GM21723 (cell line): Measurements from ENCODE around the gene HCN2.

Source experiments
- ATAC-seq: cut with Tn5 transposase; IDR thresholded peaks from one replicate; pipeline ENCODE4 v1.9.1; 2021; ENCODE audit warnings: mild to moderate bottlenecking, moderate library complexity; ENCODE audit not compliant: unreplicated experiment

Gene HCN2

DNA sequence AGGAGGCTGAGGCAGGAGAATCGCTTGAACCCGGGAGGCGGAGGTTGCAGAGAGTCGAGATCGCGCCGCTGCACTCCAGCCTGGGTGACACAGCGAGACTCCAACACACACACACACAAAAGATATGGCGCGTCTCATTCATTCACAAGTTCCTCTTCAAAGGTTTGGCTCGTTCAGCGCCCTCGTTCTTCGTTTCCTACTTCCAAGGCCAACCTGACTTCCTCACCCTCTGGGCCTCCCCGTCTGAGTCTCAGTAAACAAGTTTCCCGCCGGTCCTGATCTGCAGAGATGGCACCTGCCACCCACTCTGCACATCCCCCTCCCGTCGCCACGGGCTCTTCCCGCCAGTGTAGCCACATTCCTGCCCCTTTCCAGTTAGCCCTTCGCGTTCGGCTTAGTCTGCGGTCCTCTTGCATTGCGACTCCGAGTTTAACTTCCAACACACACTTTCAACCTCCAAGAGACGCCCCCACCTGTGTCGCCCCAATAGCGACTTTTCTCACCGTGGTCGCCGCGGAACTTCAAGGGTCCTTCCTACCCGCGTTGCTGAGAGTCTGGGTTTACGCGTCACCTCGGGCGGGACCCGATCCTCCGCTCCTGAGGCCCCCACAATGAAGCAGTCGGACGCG, 18.6 kb upstream of the HCN2 start:
- ATAC-seq: no peak

DNA sequence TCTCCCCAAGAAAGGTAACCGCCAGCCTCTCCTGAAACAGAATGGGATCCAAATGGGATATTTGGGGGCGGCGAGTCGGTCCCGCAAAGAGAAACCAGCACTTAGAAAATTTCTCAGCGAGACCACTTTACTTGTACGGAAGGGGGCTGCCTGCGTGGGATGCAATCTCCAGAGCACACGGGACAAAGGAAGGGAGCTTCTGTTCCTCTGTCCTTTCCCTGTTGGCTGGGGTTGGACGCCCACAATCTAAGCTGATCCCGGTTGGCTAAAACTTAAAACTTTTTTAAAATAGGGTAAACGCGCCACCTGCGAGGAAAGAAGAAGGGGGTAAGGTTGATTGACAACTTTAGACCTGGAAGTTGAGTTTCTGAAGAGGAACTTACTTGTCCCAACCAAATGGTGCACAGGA, 18.1 kb upstream of the HCN2 start:
- ATAC-seq: no peak

DNA sequence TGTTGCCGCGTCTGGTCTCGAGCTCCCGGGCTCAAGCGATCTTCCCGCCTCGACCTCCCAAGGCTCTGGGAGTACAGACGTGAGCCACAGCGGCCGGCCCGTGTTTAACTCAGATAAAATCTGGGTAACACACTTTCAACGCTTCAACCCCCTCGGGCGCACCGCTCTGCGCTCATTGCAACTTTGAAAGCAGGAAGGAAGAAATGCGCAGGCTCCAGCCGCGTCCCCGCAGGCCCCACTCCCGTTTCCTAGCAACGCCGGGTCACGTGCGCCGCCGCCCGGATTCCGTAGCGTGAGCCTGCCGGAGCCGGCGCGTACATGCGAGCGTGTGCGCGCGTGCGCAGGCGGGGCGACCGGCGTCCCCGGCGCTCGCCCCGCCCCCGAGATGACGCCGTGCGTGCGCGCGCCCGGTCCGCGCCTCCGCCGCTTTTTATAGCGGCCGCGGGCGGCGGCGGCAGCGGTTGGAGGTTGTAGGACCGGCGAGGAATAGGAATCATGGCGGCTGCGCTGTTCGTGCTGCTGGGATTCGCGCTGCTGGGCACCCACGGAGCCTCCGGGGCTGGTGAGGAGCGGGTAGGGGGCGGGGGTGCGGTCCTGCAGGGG, 17.4 kb upstream of the HCN2 start, which contains the start of gene BSG:
TSS of gene BSG (plus strand) at position 457 of the 603 bp plus-strand sequence. CDS start at position 496, 39 bp downstream.
- peak; percentile 63 for ATAC-seq

DNA sequence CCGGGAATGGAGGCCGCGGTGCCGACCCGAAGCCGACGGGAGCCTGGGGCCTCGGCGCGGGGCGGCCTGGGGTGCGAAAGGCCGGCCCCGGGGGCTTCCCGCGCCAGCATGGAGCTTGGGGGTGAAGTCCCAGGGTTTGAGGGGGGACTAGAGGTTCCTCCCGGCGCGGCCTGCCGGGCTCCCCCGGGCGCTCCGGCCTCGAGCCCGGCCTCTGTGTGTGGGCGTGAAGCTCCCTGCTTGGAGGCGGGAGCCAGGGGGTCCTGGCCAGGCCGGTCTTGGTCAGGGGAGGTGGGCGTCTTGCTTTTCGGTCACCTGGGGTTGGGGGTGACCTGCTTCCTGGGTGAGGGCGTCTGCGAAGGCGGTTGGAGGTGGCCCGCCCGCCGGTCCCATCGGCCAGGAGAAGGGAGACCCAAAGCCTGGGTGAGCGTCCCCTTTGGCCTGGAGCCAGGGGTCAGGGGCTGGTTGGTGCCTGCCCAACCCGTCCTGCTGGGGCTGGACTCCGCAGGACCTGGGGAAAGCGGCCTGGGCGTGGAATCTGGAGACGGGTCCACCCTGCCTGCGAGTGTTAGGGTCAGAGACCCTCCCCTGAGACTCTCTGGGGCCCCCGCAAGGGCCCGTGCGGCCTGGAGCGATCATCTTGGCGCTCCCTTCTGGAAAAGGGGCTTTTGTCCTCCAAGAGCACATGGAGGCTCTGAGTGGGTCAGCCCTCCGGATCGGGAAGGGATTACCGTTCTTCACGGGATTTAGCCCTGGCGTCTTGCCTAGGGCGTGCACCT, 16.8 kb upstream of the HCN2 start:
- ATAC-seq: peak; percentile 21

DNA sequence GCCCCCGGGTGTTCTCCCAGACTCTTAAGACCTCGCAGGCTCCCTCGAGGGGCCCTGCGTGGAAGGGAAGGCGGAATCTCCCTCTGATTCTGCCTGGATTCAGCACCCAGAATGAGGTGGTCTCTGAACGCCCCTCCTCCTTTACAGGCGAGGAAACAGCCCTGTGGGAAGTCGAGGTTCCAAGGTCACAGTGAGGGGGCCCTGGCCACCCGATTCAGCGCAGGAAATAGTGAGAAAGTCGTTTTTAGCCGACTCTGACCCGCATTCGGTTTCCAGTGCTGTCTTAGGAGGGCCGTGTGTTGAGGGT, 16.2 kb upstream of the HCN2 start:
- ATAC-seq: no peak

DNA sequence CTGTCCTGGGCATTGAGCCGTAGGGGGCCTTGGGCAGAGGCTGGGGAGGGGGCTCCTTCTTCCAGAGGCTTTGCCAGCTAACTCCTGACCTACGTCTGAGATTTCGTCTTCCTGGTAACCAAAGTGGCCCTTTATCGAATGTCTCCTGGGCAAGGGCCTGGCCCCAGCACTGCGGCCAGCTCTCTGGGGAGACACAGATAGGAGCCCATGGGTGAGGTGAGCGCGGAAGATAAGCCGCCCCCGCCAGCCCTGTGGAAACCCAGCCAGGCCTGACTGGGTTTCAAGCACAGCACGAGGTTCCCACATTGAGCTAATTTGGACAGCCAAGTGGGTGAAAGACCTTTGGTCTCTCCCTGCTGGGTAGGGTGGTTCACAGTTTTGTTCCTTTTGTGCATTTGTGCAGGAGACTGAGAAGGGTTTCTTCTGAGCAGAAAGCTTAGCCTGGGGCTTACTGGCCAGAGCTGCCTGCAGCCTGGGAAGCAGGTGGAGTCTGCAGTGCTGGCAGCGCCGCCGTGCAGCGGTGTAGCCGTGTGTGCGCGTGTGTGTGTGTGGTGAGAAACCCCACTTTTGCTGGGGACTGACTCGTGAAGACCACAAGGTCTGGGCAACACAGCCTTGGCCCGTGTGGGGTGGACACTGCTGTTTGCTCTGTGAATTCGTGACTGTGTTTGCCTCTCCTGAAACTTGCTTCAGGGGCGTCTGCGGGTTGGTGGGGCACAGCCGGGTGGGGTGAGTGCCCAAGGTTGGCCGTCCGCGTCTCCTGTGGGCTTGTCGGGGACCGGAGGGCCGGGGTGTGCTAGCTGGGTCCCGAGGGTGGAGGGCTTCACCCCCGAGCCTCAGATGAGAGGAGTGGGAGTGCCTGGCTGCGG, 14.8 kb upstream of the HCN2 start:
- no peak for ATAC-seq

DNA sequence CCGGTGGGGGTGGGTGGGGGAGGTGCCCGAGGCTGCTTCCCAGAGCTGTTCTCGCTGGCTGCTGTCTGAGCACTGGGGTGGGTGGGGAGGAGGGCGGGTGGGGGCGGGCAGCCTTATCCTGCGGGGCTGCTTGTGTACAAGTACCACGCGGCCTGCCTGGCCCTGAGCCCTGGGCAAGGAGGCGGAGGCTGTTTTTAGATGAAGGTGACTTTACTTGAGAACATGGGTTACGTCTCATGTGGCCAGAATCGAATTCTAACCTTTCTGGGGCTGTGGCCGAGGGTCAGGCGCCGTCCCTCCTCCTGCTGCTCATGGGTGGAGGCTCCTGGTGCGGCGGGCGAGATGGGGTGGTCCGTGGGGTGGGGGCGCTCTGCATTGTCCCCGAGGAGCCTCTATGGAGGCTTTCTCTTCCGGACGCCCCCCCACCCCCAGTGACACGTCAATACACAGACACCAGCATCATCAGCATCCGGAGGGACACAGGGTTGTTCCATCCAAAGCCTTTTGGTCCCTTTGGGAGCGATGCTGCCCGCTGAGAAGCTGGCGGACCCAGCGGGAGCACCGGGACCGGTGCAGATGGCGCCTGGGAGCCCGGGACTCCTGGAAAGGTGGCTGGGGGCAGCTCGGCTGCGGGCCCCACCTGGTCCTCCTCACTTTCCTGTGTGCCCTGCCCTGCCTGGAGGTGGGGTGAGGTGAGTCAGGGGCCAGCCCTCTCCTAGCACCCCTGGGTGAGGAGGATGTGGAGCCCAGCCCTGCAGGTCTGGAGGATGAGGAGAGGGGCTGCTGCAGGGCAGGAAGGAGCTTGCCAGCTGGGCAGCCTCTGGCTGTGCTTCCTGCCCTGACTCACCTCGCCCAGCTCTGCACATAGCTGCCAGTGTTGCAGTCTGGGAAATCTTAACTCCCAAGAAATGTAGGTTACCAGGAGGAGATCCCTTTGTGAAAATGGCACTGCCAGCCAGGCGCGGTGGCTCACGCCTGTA, 13.9 kb upstream of the HCN2 start:
- ATAC-seq: no peak

DNA sequence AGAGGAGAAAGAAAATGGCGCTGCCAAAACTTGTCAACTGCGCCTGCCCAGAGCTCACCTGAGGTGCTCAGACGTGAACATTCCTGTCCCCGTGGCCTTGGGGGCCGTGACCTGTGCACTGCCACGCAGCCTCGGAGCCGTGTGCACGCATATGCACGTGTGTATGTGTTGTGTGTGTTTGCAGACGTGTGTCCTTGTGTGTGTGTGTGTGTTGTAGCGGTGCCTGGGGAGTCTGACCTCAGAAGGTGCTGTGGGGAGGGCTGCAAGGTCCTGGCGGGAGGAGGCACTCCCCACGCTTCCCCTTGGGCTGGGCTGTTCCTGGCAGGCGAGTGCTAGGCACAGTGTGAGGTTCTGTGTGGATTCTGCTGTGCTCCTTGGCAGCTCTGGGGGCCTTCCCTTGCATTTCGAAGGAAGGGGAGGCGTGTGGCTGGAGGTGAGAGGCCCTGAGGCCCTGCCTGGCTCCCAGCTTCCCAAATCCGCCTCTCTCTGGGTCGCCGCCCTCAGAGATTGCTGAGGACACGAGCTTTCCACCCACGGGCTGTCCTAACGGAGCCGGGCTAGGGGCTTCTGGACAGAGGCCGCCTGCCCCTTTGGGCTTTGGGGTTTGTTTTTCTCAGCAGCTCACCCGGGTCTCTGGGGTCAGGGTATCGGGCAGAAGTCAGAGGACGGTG, 12.8 kb upstream of the HCN2 start:
- ATAC-seq: no peak

DNA sequence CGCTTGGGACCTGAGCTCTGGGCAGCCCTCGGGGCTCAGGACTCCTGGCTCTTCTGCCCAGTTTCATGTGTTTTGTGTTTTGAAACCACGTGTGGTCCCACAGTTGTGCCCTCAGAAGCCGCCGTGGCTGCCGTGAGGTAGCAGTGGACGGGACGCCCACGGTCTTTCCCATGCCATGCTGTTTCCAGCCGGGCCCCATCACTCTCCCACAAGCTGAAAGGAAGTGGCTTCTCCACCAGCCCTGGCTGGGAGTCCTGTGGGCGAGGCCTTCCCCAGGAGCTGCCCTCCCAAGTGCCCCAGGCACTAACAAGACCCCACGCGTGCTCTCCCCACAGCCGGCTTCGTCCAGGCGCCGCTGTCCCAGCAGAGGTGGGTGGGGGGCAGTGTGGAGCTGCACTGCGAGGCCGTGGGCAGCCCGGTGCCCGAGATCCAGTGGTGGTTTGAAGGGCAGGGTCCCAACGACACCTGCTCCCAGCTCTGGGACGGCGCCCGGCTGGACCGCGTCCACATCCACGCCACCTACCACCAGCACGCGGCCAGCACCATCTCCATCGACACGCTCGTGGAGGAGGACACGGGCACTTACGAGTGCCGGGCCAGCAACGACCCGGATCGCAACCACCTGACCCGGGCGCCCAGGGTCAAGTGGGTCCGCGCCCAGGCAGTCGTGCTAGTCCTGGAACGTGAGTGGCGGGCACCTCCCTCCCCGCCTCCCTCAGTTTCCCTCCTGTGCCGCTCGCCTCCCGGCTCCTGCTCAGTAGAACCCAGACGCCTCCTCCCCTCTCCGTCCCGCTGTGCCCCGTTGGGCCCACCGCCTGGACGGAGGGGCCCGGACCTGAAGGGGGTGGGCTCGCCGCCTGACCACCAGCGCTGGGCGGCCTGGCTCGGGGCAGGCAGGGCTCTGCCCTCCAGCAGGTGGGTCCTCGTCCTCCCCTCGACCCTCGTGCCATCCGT, 12.0 kb upstream of the HCN2 start:
- no peak for ATAC-seq

DNA sequence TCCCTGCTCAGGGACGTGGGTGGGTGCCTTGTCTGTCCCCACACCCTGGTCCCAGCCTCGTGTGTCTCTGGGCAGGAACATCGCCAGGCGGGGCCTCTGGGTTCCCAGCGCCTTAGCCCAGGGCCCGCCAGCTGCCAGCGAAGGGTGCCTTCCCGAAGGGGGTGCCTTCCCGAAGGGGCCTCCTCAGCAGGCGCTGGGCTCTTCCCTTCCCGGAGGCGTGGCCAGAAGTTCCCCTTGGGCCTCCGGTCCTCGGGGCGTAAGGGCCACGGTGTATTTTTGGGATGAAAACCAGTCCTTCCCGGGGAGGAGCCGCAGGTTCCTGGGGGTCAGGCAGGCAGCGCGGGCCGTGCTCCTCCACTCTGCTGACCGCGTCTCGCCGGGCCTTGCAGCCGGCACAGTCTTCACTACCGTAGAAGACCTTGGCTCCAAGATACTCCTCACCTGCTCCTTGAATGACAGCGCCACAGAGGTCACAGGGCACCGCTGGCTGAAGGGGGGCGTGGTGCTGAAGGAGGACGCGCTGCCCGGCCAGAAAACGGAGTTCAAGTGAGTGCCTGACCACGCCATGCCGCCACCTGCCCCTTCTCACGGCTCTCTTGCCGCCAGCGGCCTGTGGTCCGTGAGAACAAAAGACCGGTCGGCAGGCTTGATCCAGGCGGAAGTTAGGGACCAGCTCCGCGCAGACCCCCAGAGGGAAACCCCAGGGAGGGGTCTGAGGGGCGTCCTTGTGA, 10.4 kb upstream of the HCN2 start:
- ATAC-seq: no peak

DNA sequence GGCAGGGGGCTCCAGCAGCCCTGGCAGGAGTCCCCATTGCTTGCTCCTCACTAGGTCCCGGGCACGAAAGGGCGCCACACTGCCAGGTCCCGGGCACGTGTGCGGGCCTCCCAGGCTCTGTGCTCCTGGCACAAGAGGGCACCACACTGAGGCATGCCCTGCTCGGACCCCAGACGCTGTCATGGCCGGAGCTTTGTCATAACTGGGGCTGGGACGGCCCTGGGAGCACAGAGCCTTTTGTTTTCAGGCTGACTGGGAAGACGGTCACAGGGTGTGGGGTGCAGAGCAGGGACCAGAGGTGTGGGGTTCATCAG, 9.9 kb upstream of the HCN2 start:
- no peak for ATAC-seq

DNA sequence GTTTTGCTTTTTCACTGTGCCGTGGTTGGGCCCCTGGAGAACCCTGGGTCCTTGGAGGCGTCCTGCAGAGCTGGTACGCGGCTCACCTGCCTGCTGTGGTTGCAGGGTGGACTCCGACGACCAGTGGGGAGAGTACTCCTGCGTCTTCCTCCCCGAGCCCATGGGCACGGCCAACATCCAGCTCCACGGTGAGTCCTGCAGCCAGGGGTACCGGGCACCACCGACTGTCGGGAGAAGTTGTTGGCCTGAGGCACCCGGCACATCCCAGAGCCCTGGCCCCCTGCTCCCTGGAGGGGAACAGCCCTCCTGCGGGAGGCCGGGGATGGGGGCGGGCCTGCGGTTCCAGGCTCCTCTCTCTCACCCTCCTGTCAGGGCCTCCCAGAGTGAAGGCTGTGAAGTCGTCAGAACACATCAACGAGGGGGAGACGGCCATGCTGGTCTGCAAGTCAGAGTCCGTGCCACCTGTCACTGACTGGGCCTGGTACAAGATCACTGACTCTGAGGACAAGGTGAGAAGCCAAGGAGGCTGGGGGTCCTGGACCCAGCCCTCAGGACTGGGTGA, 9.3 kb upstream of the HCN2 start:
- ATAC-seq: no peak

DNA sequence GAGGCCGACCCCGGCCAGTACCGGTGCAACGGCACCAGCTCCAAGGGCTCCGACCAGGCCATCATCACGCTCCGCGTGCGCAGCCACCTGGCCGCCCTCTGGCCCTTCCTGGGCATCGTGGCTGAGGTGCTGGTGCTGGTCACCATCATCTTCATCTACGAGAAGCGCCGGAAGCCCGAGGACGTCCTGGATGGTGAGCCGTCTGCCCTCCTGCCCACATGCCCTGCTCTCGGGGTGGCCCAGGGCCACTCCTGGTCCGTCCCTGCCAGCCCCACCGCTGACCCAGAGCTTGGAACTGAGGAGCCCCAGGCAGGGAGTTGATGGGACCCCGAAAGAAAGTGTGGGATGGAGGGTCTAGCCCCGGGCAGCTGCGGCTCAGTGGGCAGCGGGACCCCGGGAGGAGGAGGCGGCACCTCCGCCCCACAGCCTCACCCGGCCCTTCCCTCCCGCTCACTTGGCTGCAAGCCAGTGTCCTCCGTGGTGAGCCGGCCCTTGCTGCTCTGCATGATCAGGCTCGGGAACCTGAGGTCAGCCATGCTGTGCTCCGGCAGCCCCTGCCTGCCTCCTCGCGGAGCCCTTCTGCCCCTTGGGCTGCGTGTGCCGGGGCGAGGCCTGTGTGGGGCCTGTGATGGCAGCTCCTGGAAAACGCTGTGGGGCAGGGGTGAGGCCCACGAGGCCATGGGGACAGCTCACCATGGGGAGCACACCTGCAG, 8.1 kb upstream of the HCN2 start:
- ATAC-seq: no peak

DNA sequence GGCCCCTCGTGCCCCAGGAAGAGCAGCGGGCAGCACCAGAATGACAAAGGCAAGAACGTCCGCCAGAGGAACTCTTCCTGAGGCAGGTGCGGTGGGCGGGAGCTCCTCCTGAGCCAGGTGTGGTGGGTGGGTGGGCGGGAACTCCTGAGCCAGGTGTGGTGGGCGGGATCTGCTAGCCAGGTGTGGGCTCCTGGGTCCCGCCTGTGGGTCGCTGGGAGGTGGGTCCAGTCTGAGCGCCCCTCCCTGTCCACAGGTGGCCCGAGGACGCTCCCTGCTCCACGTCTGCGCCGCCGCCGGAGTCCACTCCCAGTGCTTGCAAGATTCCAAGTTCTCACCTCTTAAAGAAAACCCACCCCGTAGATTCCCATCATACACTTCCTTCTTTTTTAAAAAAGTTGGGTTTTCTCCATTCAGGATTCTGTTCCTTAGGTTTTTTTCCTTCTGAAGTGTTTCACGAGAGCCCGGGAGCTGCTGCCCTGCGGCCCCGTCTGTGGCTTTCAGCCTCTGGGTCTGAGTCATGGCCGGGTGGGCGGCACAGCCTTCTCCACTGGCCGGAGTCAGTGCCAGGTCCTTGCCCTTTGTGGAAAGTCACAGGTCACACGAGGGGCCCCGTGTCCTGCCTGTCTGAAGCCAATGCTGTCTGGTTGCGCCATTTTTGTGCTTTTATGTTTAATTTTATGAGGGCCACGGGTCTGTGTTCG, 7.0 kb upstream of the HCN2 start:
- ATAC-seq: no peak

DNA sequence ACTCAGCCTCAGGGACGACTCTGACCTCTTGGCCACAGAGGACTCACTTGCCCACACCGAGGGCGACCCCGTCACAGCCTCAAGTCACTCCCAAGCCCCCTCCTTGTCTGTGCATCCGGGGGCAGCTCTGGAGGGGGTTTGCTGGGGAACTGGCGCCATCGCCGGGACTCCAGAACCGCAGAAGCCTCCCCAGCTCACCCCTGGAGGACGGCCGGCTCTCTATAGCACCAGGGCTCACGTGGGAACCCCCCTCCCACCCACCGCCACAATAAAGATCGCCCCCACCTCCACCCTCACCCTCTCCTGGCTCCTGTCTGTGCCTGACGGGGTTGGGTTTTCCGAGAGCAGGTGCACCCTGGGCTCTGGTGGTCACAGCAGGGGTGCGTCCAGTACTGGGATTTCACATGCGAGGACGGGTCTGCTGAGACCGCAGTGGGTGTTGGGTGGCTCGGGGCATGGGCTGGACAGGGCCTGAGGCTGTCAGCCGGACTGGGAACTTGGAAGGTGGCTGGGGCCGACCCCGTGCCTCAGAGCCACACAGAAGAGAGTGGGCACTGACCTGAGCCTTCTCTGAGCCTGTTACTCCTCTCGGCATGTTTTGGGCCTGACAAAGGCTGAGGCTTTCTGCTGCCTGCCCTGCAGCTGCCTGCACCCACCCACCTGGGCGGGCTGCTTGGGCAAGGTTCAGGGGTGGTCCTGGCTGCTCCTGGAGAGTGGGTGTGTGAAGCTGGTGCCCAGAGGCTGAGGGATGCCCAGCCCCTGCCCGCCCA, 6.3 kb upstream of the HCN2 start:
- no peak for ATAC-seq

DNA sequence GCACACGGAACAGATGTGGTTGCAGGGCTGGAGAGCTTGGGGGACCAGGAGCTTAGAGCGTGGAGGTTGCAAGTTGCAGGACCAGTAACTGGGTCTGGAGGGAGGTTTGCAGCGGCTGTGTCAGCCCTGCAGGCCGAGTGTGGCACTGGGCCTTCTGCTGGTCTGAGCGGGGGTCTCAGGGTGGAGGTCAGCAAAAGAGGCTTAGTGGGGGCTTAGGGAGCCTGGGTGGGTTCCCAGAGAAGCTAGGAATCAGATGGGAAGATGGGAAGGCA, 5.8 kb upstream of the HCN2 start:
- ATAC-seq: no peak
